Measurements from ENCODE around the gene ZNF783. TPM values are rescaled to one million over a fixed set of nuclear protein-coding genes. Genes with fewer than 3 reads are reported as not detected.

Gene ZNF783
- total RNA-seq, 2 donors from 2014 or later: 28.4 to 32.4 TPM

DNA sequence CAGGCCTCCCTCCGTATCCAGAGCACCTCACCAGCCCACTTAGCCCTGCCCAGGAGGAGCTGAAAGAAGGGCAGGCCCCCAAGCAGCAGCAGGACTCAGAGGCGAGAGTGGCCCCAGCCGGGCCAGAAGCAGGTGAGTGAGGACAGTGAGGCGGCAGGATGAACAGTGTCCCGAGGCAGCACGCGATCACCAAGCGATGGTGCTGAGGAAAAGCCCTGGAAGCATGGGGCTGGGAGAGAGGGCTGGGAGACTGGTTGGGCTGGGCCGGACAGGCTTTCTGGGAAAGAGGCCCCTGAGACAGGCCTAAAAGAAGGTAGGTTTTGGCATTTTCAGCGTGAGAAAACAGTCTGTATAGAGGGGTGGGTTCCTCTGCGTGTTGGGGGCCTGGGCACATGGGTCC lies 16.4 kb downstream of the ZNF783 start:
- H3K9me3 Mint-ChIP-seq: peaks cover 0 to 2% of the 10 kb centered on the region in 2 donors

DNA sequence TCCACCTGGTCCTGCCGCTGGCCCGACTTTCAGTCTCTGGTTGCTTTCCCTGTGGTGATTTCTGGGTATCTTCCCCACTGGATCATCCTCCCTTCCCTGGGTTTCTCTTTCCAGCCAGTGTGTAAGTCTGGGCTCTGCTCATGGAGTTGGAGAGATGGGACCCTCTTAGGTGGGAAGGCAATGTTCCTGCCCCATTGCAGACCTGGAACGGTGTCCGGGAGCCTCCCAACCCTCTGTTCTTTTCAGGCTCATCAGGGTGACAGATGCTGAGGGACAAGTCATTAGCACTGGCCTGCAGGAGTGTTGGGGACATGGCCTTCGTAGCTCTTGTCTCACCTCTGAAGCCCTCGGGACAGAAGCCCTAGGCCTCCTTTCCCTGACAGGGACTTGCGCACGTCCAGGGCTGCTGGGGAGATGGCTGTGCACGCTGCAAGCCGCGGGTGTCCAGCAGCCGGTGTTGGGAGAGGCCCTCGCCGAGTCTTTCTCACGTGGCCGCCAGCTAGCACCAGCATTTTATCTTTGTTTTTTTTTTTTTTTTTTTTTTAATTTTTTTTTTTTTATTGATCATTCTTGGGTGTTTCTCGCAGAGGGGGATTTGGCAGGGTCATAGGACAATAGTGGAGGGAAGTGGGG lies 17.2 kb downstream of the ZNF783 start:
- ATAC-seq (replicated peaks in 1 of 2): no peak
- peaks cover 12 to 20% of the 10 kb centered on the region in 2 donors for H3K36me3 Mint-ChIP-seq (ENCODE audit: insufficient read depth in 2 of 2)
- no peak overlapping the region for H3K4me3 Mint-ChIP-seq
- peaks cover 4% of the 10 kb centered on the region for H3K4me1 Mint-ChIP-seq (ENCODE audit: low read depth)
- no peaks in the 10 kb centered on the region for H3K27me3 Mint-ChIP-seq (ENCODE audit: low read depth)
- no peak for DNase-seq
- H3K9me3 Mint-ChIP-seq: peaks cover 0 to 2% of the 10 kb centered on the region in 2 donors
- H3K27ac Mint-ChIP-seq: no peak overlapping the region

More for the DNA sequence above, 16.4 kb downstream of the ZNF783 start:
- H3K36me3 Mint-ChIP-seq (ENCODE audit: insufficient read depth in 2 of 2): peaks cover 12 to 23% of the 10 kb centered on the region in 2 donors
- H3K27me3 Mint-ChIP-seq (ENCODE audit: low read depth): no peaks in the 10 kb centered on the region
- ATAC-seq (replicated peaks in 1 of 2): no peak
- no peak overlapping the region for H3K27ac Mint-ChIP-seq
- H3K4me3 Mint-ChIP-seq: no peak overlapping the region
- H3K4me1 Mint-ChIP-seq (ENCODE audit: low read depth): peaks cover 1% of the 10 kb centered on the region
- no peak for DNase-seq

DNA sequence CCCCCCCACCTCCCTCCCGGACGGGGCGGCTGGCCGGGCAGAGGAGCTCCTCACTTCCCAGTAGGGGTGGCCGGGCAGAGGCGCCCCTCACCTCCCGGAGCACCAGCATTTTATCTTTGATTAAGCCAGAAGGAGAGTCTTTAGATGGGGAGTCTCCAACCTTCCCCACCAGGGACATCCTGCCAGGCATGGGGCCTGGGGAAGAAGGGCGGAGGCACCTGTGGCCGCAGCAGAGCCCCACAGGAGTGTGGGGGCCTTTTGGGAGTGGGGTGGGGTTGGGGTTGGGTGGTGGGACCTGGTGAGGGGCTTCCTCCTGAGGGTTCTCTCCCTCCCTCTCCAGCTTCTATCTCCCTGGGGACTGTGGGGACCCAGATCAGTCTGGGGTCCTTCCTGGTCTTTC lies 18.2 kb downstream of the ZNF783 start:
- DNase-seq: no peak
- Mint-ChIP-seq H3K36me3 (ENCODE audit: insufficient read depth in 2 of 2) (peaks cover 10 to 14% of the 10 kb centered on the region in 2 donors), H3K4me1 (ENCODE audit: low read depth) (peaks cover 13% of the 10 kb centered on the region), H3K9me3 (no peaks in the 10 kb centered on the region), H3K27me3 (ENCODE audit: low read depth) (no peaks in the 10 kb centered on the region), H3K27ac (no peak overlapping the region), H3K4me3 (no peak overlapping the region)
- no peak for ATAC-seq (replicated peaks in 1 of 2)

DNA sequence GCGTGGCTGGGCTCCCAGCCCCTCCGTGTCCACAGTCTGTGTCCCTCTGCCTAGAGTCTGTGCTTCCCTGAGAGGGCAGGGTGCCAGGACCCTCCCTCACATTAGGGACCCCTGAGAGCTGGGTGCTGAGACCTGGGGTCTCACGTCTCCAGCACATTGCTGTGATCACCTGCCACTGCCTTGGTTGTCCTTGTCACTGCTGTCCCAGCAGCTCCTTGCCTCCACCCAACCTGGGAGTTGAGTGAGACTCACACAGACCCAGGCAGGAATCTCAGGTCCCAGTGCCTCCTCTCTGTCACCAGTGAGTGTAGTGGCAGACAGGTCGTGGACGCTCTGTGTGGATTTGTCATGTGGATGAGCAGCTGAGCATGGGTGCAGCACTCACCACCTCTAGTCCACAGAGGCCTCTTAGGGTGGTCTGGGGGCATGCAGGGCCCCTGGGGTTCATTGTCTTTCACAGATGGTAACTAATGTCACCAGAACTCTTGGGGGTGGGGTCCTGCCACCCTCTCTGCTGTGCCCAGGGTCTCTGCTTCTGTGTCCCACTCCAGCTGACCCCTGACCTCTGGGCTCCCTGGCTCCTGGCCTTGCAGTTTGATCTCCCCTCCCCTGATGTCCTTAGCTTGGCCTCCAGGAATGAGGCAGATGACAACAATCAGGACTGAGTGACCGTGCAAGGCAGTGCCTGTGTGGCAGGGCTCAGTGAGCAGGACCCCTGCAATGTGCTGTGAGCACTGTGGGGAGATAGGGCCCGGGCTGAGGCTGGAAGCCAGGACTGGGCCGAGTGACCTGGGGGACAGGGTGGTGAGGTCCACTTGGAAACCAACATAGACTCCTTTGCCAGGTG lies 18.9 kb downstream of the ZNF783 start:
- ATAC-seq (replicated peaks in 1 of 2): no peak
- Mint-ChIP-seq H3K36me3 (ENCODE audit: insufficient read depth in 2 of 2) (peaks cover 10% of the 10 kb centered on the region in 2 donors), H3K9me3 (no peaks in the 10 kb centered on the region), H3K27me3 (ENCODE audit: low read depth) (peaks cover 6% of the 10 kb centered on the region), H3K4me3 (no peak overlapping the region), H3K4me1 (ENCODE audit: low read depth) (peaks cover 19% of the 10 kb centered on the region), H3K27ac (no peak overlapping the region)
- no peak for DNase-seq

DNA sequence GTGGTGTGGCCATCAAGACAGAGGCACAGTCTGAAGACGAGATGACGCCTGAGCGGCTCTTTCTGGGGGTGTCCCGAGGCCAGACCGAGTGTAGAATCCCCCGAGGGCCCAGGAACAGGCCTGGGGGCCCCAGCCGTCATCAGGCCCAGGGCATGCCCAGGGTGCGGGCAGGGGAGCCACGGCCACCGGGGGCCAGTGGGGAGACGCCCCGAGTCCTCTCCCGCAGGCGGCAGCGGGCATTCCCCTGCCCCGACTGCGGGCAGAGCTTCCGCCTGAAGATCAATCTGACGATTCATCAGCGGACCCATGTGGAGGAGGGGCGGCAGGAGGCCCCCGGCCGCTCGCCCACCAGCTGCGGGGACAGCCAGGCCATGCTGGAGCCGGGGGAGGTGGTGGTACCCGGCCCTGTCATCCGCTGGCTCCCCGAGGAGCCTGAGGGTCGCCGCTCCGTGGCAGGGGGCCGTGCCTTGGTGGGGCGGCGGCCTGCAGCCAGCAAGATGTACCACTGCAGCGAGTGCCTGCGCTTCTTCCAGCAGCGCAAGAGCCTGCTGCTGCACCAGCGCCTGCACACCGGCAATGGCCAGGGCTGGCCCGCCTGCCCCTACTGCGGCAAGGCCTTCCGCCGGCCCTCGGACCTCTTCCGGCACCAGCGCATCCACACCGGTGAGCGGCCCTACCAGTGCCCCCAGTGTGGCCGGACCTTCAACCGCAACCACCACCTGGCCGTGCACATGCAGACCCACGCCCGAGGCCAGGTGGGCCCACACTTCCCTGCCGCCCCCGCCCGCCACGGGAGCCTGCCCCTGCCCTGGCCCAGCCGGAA lies 19.7 kb downstream of the ZNF783 start:
- H3K4me3 Mint-ChIP-seq: no peak overlapping the region
- H3K27ac Mint-ChIP-seq: no peak overlapping the region
- peaks cover 6 to 8% of the 10 kb centered on the region in 2 donors for H3K36me3 Mint-ChIP-seq (ENCODE audit: insufficient read depth in 2 of 2)
- peaks cover 6% of the 10 kb centered on the region for H3K27me3 Mint-ChIP-seq (ENCODE audit: low read depth)
- H3K9me3 Mint-ChIP-seq: no peaks in the 10 kb centered on the region
- peaks cover 23% of the 10 kb centered on the region for H3K4me1 Mint-ChIP-seq (ENCODE audit: low read depth)
- ATAC-seq (replicated peaks in 1 of 2) (no peak), DNase-seq (no peak)

DNA sequence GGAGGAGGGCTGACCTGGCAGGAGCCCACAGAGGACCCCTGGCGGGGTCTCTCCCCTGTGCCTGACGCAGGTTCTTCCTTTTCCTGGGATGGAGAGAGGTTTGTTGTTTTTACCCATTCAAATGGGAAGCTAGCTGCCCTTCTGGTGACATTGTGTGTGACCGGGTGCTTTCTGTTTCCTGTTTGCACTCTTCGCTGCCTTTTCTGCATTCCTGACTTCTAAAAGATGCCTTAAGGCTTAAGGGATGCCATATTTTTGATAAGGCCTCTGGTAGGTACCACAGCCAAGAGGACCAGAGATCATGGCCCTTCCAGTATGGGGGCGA lies 20.3 kb downstream of the ZNF783 start:
- Mint-ChIP-seq H3K27me3 (ENCODE audit: low read depth) (peaks cover 6% of the 10 kb centered on the region), H3K27ac (no peak overlapping the region), H3K36me3 (ENCODE audit: insufficient read depth in 2 of 2) (peaks cover 6% of the 10 kb centered on the region in 2 donors), H3K9me3 (no peaks in the 10 kb centered on the region), H3K4me1 (ENCODE audit: low read depth) (peaks cover 23% of the 10 kb centered on the region), H3K4me3 (no peak overlapping the region)
- DNase-seq: no peak
- ATAC-seq (replicated peaks in 1 of 2): no peak

DNA sequence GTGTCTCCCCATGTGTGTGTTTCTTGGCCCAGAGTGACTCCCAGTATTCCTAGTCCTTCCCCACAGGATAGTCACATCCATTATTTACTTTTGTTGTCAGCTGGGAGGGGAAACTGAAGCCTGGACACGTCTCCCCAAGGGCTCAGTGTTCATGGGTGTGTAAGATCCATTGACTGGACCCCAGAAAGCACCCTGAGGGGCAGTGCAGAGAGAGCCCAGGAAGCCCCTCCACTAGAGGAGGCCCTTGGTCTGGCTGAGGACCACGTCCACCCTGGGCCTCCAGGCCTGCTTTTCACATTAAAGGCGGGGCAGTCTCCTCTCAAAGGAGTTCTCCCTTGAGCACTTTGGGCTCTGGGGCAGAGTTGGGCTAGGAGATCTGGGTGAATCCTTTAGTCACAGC lies 21.3 kb downstream of the ZNF783 start:
- Mint-ChIP-seq H3K4me1 (ENCODE audit: low read depth) (peaks cover 23% of the 10 kb centered on the region), H3K27me3 (ENCODE audit: low read depth) (peaks cover 6% of the 10 kb centered on the region), H3K27ac (no peak overlapping the region), H3K9me3 (no peaks in the 10 kb centered on the region), H3K4me3 (no peak overlapping the region), H3K36me3 (ENCODE audit: insufficient read depth in 2 of 2) (peaks cover 4 to 5% of the 10 kb centered on the region in 2 donors)
- ATAC-seq (replicated peaks in 1 of 2) (no peak), DNase-seq (no peak)

DNA sequence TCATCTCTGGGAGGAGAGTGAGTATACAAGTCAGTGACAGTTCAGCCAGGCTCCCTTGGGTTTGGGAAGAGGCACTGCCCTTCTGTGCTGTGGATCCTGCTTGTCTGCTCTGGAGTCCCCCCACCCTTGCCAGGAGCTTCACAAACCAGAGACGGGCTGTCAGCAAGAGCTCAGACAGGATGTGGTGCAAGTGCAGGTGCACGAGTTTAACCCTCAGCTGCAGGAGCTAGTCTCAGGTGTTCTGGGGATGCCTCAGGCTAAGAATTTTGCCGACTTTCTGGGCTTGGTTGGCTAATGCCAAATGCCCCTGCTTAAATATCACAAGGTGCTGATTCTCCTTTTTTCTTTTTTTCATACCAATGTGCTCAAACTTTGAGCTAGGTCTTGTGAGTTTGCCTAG lies 22.3 kb downstream of the ZNF783 start:
- Mint-ChIP-seq H3K4me1 (ENCODE audit: low read depth) (peaks cover 23% of the 10 kb centered on the region), H3K9me3 (no peaks in the 10 kb centered on the region), H3K27ac (peak overlapping the region; percentile 14), H3K36me3 (ENCODE audit: insufficient read depth in 2 of 2) (peaks cover under 1 to 3% of the 10 kb centered on the region in 2 donors), H3K27me3 (ENCODE audit: low read depth) (peaks cover 6% of the 10 kb centered on the region), H3K4me3 (peak overlapping the region; percentile 91 to 94)
- DNase-seq (peak; percentile 17 to 29), ATAC-seq (replicated peaks in 1 of 2) (no peak)

DNA sequence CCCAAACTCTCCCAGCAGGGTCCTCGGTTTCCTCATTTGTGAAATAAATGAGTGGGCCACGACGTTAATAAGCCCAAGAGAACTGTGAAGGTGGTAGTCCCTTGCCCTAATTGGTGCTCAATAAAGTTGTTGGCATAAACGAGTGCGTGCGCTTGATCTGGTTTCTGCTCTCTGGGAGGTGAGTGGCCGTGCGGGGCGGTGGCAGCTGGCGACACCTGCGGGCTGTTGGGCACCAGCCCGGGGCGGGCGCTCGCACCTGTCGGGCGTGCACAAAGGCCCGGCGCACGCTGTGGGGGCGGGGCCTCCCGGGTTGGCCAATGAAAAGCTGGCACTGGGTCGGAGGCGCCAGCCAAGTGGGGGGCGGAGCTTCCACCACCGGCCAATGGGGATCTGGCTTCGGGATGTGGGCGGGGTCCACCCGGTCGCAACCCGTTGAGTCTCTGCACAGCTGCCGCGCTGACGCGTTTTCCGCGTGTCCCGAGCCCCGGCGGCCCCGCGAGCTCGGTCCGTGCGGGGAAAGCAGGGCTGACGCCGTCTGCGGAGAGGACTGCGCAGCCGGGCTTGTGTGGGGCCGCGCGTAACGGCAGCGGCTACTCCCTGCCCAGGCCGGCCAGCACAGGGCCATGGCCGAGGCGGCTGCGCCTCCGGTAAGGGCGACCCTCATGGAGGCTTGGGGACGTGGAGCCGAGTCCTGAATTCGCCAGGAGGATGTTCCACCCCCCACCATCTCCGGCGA lies 23.0 kb downstream of the ZNF783 start:
- Mint-ChIP-seq H3K27ac (peak overlapping the region; percentile 14), H3K27me3 (ENCODE audit: low read depth) (peaks cover 6% of the 10 kb centered on the region), H3K4me3 (peak overlapping the region; percentile 91 to 94), H3K4me1 (ENCODE audit: low read depth) (peaks cover 23% of the 10 kb centered on the region), H3K36me3 (ENCODE audit: insufficient read depth in 2 of 2) (peaks cover 0 to 3% of the 10 kb centered on the region in 2 donors), H3K9me3 (no peaks in the 10 kb centered on the region)
- ATAC-seq (replicated peaks in 1 of 2): peak; percentile 95 to 96
- DNase-seq: peak; percentile 99

DNA sequence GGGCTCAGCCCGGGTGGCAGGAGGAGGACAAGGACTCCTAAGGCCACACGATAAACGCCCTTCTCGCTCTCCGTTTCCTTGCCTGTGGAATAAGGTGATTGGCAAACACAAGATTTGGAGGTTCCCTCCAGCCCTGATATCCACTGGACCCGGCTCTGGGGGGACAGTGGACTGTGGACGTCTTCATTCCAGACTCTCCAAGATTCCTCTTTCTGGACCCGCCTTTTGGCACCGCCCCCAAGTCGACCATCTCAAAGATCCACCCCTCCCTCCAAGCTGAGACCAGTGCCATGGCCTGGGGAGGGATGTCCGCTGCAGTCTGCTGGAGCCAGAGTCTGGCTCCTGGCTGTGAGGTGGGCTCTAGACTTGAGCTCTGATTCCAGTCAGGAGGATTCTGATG lies 23.6 kb downstream of the ZNF783 start:
- no peak overlapping the region for H3K27ac Mint-ChIP-seq
- no peaks in the 10 kb centered on the region for H3K9me3 Mint-ChIP-seq
- ATAC-seq (replicated peaks in 1 of 2) (no peak), DNase-seq (no peak)
- peak overlapping the region; percentile 91 to 94 for H3K4me3 Mint-ChIP-seq
- peaks cover 0 to 3% of the 10 kb centered on the region in 2 donors for H3K36me3 Mint-ChIP-seq (ENCODE audit: insufficient read depth in 2 of 2)
- H3K4me1 Mint-ChIP-seq (ENCODE audit: low read depth): peaks cover 25% of the 10 kb centered on the region
- H3K27me3 Mint-ChIP-seq (ENCODE audit: low read depth): peaks cover 6% of the 10 kb centered on the region

DNA sequence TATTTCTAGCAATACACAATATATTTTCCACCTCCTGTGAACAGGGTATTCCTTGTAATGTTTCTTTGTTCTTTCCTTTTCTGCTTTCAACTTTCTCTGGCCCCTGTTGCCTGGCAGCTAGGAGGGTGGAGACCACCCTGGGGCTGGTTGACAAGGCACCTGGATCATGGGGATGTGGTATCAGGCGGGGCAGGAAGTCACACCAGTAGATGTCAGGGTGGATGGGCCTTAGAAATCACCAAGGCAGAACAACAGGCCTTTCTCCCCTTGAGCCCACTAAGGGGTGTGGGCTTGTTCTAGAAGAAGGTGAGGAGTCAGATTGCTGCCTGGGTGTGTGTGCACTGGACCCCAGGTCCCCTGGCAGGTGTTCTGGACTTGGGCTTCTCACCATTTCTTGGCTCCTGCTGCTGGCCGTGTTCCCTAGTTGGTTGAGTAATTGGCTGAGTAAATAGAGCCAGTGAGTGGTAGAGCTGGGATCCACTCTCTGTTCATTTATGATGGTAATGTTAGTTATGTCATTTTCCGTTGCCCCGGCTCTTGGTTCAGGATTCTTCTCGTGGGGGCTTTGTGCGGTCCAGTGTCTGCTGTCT lies 24.9 kb downstream of the ZNF783 start:
- H3K36me3 Mint-ChIP-seq (ENCODE audit: insufficient read depth in 2 of 2): peaks cover 0 to 3% of the 10 kb centered on the region in 2 donors
- H3K27ac Mint-ChIP-seq: no peak overlapping the region
- H3K9me3 Mint-ChIP-seq: no peaks in the 10 kb centered on the region
- peaks cover 6% of the 10 kb centered on the region for H3K27me3 Mint-ChIP-seq (ENCODE audit: low read depth)
- no peak overlapping the region for H3K4me3 Mint-ChIP-seq
- H3K4me1 Mint-ChIP-seq (ENCODE audit: low read depth): peaks cover 28% of the 10 kb centered on the region
- DNase-seq (no peak), ATAC-seq (replicated peaks in 1 of 2) (no peak)

DNA sequence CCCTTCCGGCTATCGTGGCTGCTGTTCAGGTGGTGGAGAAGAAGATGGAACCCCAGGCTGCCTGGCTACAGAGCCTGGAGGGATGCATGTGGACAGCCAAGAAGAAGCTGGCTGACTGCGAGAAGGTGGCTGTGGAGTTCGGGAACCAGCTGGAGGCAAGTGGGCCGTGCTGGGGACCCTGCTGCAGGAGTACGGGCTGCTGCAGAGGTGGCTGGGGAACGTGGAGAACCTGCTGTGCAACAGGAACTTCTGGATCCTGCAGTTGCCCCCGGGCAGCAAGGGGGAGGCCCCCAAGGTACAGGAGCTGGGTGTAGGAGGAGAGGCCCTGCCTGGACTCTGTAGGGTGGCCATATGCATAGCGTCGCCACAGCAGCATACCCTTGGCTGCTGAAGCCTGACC lies 25.6 kb downstream of the ZNF783 start:
- Mint-ChIP-seq H3K9me3 (no peaks in the 10 kb centered on the region), H3K27me3 (ENCODE audit: low read depth) (peaks cover 6% of the 10 kb centered on the region), H3K4me3 (no peak overlapping the region), H3K4me1 (ENCODE audit: low read depth) (peaks cover 28% of the 10 kb centered on the region), H3K27ac (no peak overlapping the region), H3K36me3 (ENCODE audit: insufficient read depth in 2 of 2) (peaks cover 0 to 1% of the 10 kb centered on the region in 2 donors)
- no peak for DNase-seq
- ATAC-seq (replicated peaks in 1 of 2): no peak

Data from activated T-cell treated with anti-CD3 and anti-CD28 coated beads, Interleukin-2, amount 50 U/mL, for 72 hours (primary cell).